IMR-90 (cell line): ENCODE measurements around the gene CLEC2B. TPM values are rescaled to one million over a fixed set of nuclear protein-coding genes. Genes with fewer than 3 reads are reported as not detected.

Source experiments
- ATAC-seq: fragments of 200-7000 bp; cut with Tn5 transposase; 2 replicates; pipeline ENCODE4 v1.9.1; 2020; ENCODE audit warnings: low read depth, mild to moderate bottlenecking, moderate library complexity
- BruUV-seq: library from RNA; stranded (reverse); fragments of 400-500 nt; replicated peaks from 2 replicates; lab custom pipeline; 2021; lab: Mats Ljungman, UMichigan
- CTCF ChIA-PET: fragments of 300-600 bp; formaldehyde crosslinking; extraction: SDS; loops from one replicate; lab custom pipeline; 2021; ENCODE audit warnings: antibody characterized with exemption; lab: Yijun Ruan, JAX
- POLR2A ChIA-PET: fragments of 300-600 bp; sonication (Branson Sonifier 250); formaldehyde crosslinking; loops from one replicate; lab custom pipeline; 2022; ENCODE audit warnings: antibody characterized with exemption; ENCODE audit not compliant: unreplicated experiment; lab: Charles Lee
- DNase-seq: peaks from one replicate; pipeline ENCODE4 v3.0.0; 2013
- H2AFZ ChIP-seq: replicated peaks from 2 replicates; pipeline ENCODE3; 2013; ENCODE audit warnings: low read length, mild to moderate bottlenecking; ENCODE audit not compliant: poor library complexity
- H2AK5ac ChIP-seq: 2 replicates; pipeline ENCODE4 v1.6.1; 2013; ENCODE audit warnings: low read depth, low read length, inconsistent platforms
- H2AK9ac ChIP-seq: replicated peaks from 2 replicates; pipeline ENCODE3; 2013; ENCODE audit warnings: mild to moderate bottlenecking, low read depth, low read length, moderate library complexity; ENCODE audit not compliant: poor library complexity
- H2BK120ac ChIP-seq: 2 replicates; pipeline ENCODE4 v1.6.1; 2013; ENCODE audit warnings: low read depth, low read length, inconsistent platforms
- H2BK15ac ChIP-seq: 3 replicates; pipeline ENCODE4 v1.6.1; 2013; ENCODE audit warnings: low read depth, low read length, inconsistent platforms
- H2BK20ac ChIP-seq: 2 replicates; pipeline ENCODE4 v1.6.1; 2013; ENCODE audit warnings: low read depth, mild to moderate bottlenecking, inconsistent platforms, low read length, moderate library complexity
- H2BK5ac ChIP-seq: 2 replicates; pipeline ENCODE4 v1.6.1; 2013; ENCODE audit warnings: mild to moderate bottlenecking, low read depth, low read length, inconsistent platforms; ENCODE audit not compliant: poor library complexity, severe bottlenecking
- H3K14ac ChIP-seq: replicated peaks from 2 replicates; pipeline ENCODE4 v1.6.1; 2013; ENCODE audit warnings: low read depth, low read length, inconsistent platforms
- H3K18ac ChIP-seq: 2 replicates; pipeline ENCODE4 v1.6.1; 2013; ENCODE audit warnings: low read depth, low read length, control low read depth
- H3K23ac ChIP-seq: 2 replicates; pipeline ENCODE4 v1.6.1; 2013; ENCODE audit warnings: low read depth, low read length, inconsistent platforms
- H3K27ac ChIP-seq: 2 replicates; pipeline ENCODE4 v1.5.1; 2013; ENCODE audit warnings: mild to moderate bottlenecking, control low read depth, low read length; ENCODE audit not compliant: insufficient read depth
- H3K27me3 ChIP-seq: 2 replicates; pipeline ENCODE4 v1.6.1; 2013; ENCODE audit warnings: low read length; ENCODE audit not compliant: control insufficient read depth, insufficient read depth
- H3K36me3 ChIP-seq: 2 replicates; pipeline ENCODE4 v1.6.1; 2013; ENCODE audit warnings: low read length, mixed read lengths; ENCODE audit not compliant: control insufficient read depth, insufficient read depth
- H3K4ac ChIP-seq: 2 replicates; pipeline ENCODE4 v1.6.1; 2013; ENCODE audit warnings: low read depth, low read length, inconsistent platforms
- H3K4me1 ChIP-seq: 2 replicates; pipeline ENCODE4 v1.6.1; 2013; ENCODE audit warnings: low read length, mixed read lengths; ENCODE audit not compliant: control insufficient read depth, insufficient read depth
- H3K4me2 ChIP-seq: 2 replicates; pipeline ENCODE4 v1.6.1; 2013; ENCODE audit warnings: low read depth, mild to moderate bottlenecking, control low read depth, low read length, moderate library complexity
- H3K4me3 ChIP-seq: 2 replicates; pipeline ENCODE4 v1.5.1; 2013; ENCODE audit warnings: low read depth, mild to moderate bottlenecking, control low read depth, low read length, moderate library complexity; ENCODE audit not compliant: insufficient read depth
- H3K56ac ChIP-seq: 2 replicates; pipeline ENCODE4 v1.6.1; 2013; ENCODE audit warnings: low read length, inconsistent platforms; ENCODE audit not compliant: insufficient read depth; ENCODE audit errors: extremely low read depth
- H3K79me1 ChIP-seq, 2 experiments: 2 replicates each; pipeline ENCODE4 v1.6.1; 2013; ENCODE audit warnings: low read length in 2 of 2, inconsistent platforms in 1 of 2, low read depth in 1 of 2
- H3K9ac ChIP-seq: 2 replicates; pipeline ENCODE4 v1.6.1; 2013; ENCODE audit warnings: low read depth, low read length, control low read depth
- H3K9me1 ChIP-seq: 2 replicates; pipeline ENCODE4 v1.6.1; 2013; ENCODE audit warnings: low read length, inconsistent platforms; ENCODE audit not compliant: insufficient read depth
- H3K9me3 ChIP-seq: 2 replicates; pipeline ENCODE4 v1.6.1; 2013; ENCODE audit warnings: low read length; ENCODE audit not compliant: control insufficient read depth, insufficient read depth
- H4K20me1 ChIP-seq: 2 replicates; pipeline ENCODE4 v1.6.1; 2013; ENCODE audit warnings: low read length, inconsistent platforms; ENCODE audit not compliant: insufficient read depth
- H4K5ac ChIP-seq: 2 replicates; pipeline ENCODE4 v1.6.1; 2013; ENCODE audit warnings: mild to moderate bottlenecking, low read depth, low read length, control low read depth
- H4K8ac ChIP-seq, 2 experiments: 2 replicates each; pipeline ENCODE4 v1.6.1; 2013; ENCODE audit warnings: low read depth in 2 of 2, low read length in 2 of 2, control low read depth in 1 of 2, inconsistent platforms in 1 of 2
- H4K91ac ChIP-seq: 2 replicates; pipeline ENCODE4 v1.6.1; 2013; ENCODE audit warnings: low read depth, low read length, inconsistent platforms; ENCODE audit not compliant: insufficient read depth
- BHLHE40 ChIP-seq: fragments of 150-350 bp; IDR thresholded peaks from 2 replicates; pipeline ENCODE4 v1.6.1; 2016; ENCODE audit warnings: mild to moderate bottlenecking, low read depth, low read length
- CEBPB ChIP-seq: IDR thresholded peaks from 2 replicates; pipeline ENCODE4 v1.6.1; 2012; ENCODE audit warnings: low read depth, low read length, improper control_type of control experiment
- CHD1 ChIP-seq: IDR thresholded peaks from 2 replicates; pipeline ENCODE4 v1.6.1; 2012; ENCODE audit warnings: low read depth, low read length, improper control_type of control experiment
- CTCF ChIP-seq: conservative IDR thresholded peaks from 2 replicates; pipeline ENCODE4 v1.5.1; 2012; ENCODE audit warnings: mild to moderate bottlenecking, low read depth, low read length, improper control_type of control experiment
- ELK1 ChIP-seq: fragments of 150-350 bp; IDR thresholded peaks from 2 replicates; pipeline ENCODE4 v1.6.1; 2016; ENCODE audit warnings: low read depth, mild to moderate bottlenecking, low read length, moderate library complexity, borderline replicate concordance
- FOS ChIP-seq: fragments of 150-350 bp; IDR thresholded peaks from 2 replicates; pipeline ENCODE4 v1.6.1; 2016; ENCODE audit warnings: low read depth, low read length
- MAFK ChIP-seq: IDR thresholded peaks from 2 replicates; pipeline ENCODE4 v1.6.1; 2012; ENCODE audit warnings: low read depth, low read length, improper control_type of control experiment
- MAZ ChIP-seq: IDR thresholded peaks from 2 replicates; pipeline ENCODE4 v1.6.1; 2012; ENCODE audit warnings: low read depth, mild to moderate bottlenecking, low read length, improper control_type of control experiment, moderate library complexity, borderline replicate concordance
- MXI1 ChIP-seq: IDR thresholded peaks from 2 replicates; pipeline ENCODE4 v1.6.1; 2012; ENCODE audit warnings: low read depth, mild to moderate bottlenecking, low read length, moderate library complexity, borderline replicate concordance
- NFE2L2 ChIP-seq: fragments of 150-350 bp; IDR thresholded peaks from 2 replicates; pipeline ENCODE4 v1.6.1; 2016; ENCODE audit warnings: low read depth, mild to moderate bottlenecking, low read length
- POLR2A ChIP-seq: IDR thresholded peaks from 2 replicates; pipeline ENCODE4 v1.6.1; 2012; ENCODE audit warnings: mild to moderate bottlenecking, low read depth, low read length
- RAD21 ChIP-seq: IDR thresholded peaks from 2 replicates; pipeline ENCODE4 v1.6.1; 2012; ENCODE audit warnings: low read length, improper control_type of control experiment
- RCOR1 ChIP-seq: IDR thresholded peaks from 2 replicates; pipeline ENCODE4 v1.6.1; 2012; ENCODE audit warnings: mild to moderate bottlenecking, low read length, improper control_type of control experiment; ENCODE audit not compliant: insufficient replicate concordance
- RFX5 ChIP-seq: IDR thresholded peaks from 2 replicates; pipeline ENCODE4 v1.8.0; 2012; ENCODE audit warnings: low read depth, mild to moderate bottlenecking, low read length, moderate library complexity
- SMC3 ChIP-seq: fragments of 150-350 bp; IDR thresholded peaks from 2 replicates; pipeline ENCODE4 v1.6.1; 2016; ENCODE audit warnings: low read depth, mild to moderate bottlenecking, antibody characterized with exemption, low read length, moderate library complexity
- USF2 ChIP-seq: fragments of 150-350 bp; IDR thresholded peaks from 2 replicates; pipeline ENCODE4 v1.6.1; 2017; ENCODE audit warnings: mild to moderate bottlenecking, antibody characterized with exemption, low read length, low read depth
- WGBS, 2 experiments: methylation state at CpG; one replicate each; pipeline versions ENCODE4 v1.1.5 to v1.1.7; 2013; ENCODE audit warnings: missing lambda C conversion rate in 2 of 2; ENCODE audit not compliant: insufficient read length in 1 of 2; ENCODE audit errors: extremely low coverage in 2 of 2; 5-methylcytosine and 5-hydroxymethylcytosine counted together
- dilution Hi-C: fragments of 300-500 bp; cut with HindIII; formaldehyde crosslinking; loops from one replicate; pipeline ENCODE4 v1.14.3; 2018; ENCODE audit warnings: low sequenced_read_pairs; ENCODE audit not compliant: unreplicated experiment
- in situ Hi-C: fragments of 300-500 bp; cut with MboI; formaldehyde crosslinking; loops from 3 replicates; pipeline ENCODE4 v1.14.3; 2019; ENCODE audit warnings: low sequenced_read_pairs, inconsistent platforms, mixed read lengths
- intact Hi-C: fragments of 100-400 bp; cut with micrococcal nuclease; formaldehyde crosslinking; loops from 2 replicates; pipeline ENCODE4 v1.10.0; 2022
- polyA plus RNA-seq, 3 experiments: library from polyadenylated mRNA; depleted of rRNA; stranded (reverse); fragments of >200 nt; gene quantifications; 2 replicates each; pipeline ENCODE4 v1.2.3, GENCODE V29; 2012; ENCODE audit warnings: low replicate concordance in 1 of 3
- total RNA-seq: library from RNA; depleted of rRNA; stranded (reverse); fragments of >200 nt; gene quantifications from 2 replicates; pipeline ENCODE4 v1.2.3, GENCODE V29; 2012

The CLEC2B gene
- total and polyA plus RNA-seq, 2 of the 4 experiments (the other 2 are of a cell fraction): 0.18 to 0.31 TPM

- Histone ChIP-seq H2AFZ (no peak overlapping the region), H4K8ac (no peak overlapping the region), H4K20me1 (no peaks in the 10 kb centered on the region), H2AK9ac (no peak overlapping the region), H3K9me1 (no peaks in the 10 kb centered on the region), H2AK5ac (no peak overlapping the region), H3K79me1 (no peaks in the 10 kb centered on the region), H3K9me3 (no peaks in the 10 kb centered on the region), H3K4ac (no peak overlapping the region), H3K23ac (no peak overlapping the region), H3K4me1 (peaks cover 4% of the 10 kb centered on the region), H3K36me3 (no peaks in the 10 kb centered on the region), H3K18ac (no peak overlapping the region), H2BK120ac (no peak overlapping the region), H3K27me3 (no peaks in the 10 kb centered on the region), H3K4me3 (no peak overlapping the region), H3K27ac (no peak overlapping the region), H2BK5ac (no peak overlapping the region), H4K5ac (no peak overlapping the region), H2BK15ac (no peak overlapping the region), H2BK20ac (no peak overlapping the region), H3K9ac (no peak overlapping the region), H3K4me2 (no peak overlapping the region), H3K56ac (no peak overlapping the region), H4K91ac (no peak overlapping the region), H3K14ac (no peak overlapping the region)
- intact Hi-C loops: no loop called here
- no peak for DNase-seq
- no peak for ATAC-seq
- no TSS peak for BruUV-seq
- TF ChIP-seq MAZ (no peak), SMC3 (no peak), FOS (no peak), BHLHE40 (no peak), CHD1 (no peak), POLR2A (no peak), MAFK (no peak), RCOR1 (no peak), RAD21 (no peak), RFX5 (no peak), CEBPB (no peak), MXI1 (no peak), USF2 (no peak), NFE2L2 (no peak), ELK1 (no peak), CTCF (no peak)
- dilution Hi-C loops: no loop called here
- in situ Hi-C loops: no loop called here
- WGBS, 2 experiments: 84% methylated on average over 6 of the region's 11 CpGs; no CpG with 5 or more reads in 1 of the 2 experiments
- CTCF ChIA-PET: interaction anchor here (0.6 to 1.1 kb wide), 2 partner anchors 52 to 122 kb away, joined by 3 to 4 read pairs; no protein-coding TSS in a partner anchor
- POLR2A ChIA-PET: no interaction called here
Observed at GRCh38 chr12:9872742-9873141, 3.6 kb upstream of the CLEC2B start.
